T-helper 22 cell (primary cell): ENCODE data around the gene MAGEA2B.
"Not testable (repeated sequence)": the region's sequence is repeated elsewhere in the genome, so short reads cannot be mapped to it uniquely, and the experiment has no call there.

Source experiments
- DNase-seq: peaks from one replicate; pipeline ENCODE4 v3.0.0-alpha.2; 2020; ENCODE audit warnings: low read depth

Gene MAGEA2B

GRCh38 chrX:152758918-152759317 lies 44.5 kb downstream of the MAGEA2B start, which contains the start of gene CSAG3:
Gene CSAG3 (plus strand): TSS chrX:152759218.
- not testable (repeated sequence) for DNase-seq

- not testable (repeated sequence) for DNase-seq
Observed at GRCh38 chrX:152759544-152759943, 45.1 kb downstream of the MAGEA2B start.

DNA sequence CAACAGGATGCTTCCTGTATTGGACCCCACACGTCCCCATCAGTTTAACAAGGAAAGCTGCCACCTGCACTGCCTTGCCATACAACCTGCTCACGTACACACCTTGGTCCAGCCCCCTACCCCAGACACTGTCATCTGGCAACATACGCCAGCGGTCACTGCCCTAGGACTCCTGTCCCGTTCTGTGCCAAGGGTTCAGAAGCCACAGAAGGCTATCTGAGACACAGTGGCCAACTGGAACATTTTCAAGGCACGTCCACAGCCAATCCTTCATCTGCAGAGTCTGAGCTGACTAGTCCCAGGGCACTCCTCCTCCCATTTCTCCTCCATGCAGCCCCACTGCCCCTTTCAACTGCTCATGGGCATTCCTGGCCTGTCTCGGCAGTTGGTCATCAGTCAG lies 47.2 kb downstream of the MAGEA2B start:
- not testable (repeated sequence) for DNase-seq

DNA sequence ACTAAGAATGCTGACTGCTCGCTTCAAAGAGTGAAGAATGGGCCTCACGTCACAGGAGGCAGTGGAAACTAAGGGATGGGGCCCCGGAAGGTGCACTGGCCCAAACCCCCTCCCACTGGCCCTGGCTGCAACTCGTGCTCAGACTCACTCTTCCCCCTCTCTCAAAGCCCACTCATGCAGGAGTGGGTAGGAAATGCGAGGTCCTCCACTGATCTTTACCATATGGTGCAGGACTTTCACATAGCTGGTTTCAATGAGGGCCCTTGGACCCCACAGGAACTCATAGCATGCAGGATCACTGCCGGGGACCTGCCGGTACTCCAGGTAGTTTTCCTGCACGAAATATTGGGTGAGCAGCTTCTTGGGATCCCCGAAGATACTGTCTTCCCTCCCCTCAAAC lies 52.1 kb downstream of the MAGEA2B start:
- DNase-seq = not testable (repeated sequence)
